HG03039 (cell line): Measurements from ENCODE around the gene CCNY.

ENCODE experiments used
- ATAC-seq: cut with Tn5 transposase; IDR thresholded peaks from one replicate; pipeline ENCODE4 v1.9.1; 2021; ENCODE audit warnings: mild to moderate bottlenecking, moderate library complexity; ENCODE audit not compliant: unreplicated experiment

Gene CCNY

DNA sequence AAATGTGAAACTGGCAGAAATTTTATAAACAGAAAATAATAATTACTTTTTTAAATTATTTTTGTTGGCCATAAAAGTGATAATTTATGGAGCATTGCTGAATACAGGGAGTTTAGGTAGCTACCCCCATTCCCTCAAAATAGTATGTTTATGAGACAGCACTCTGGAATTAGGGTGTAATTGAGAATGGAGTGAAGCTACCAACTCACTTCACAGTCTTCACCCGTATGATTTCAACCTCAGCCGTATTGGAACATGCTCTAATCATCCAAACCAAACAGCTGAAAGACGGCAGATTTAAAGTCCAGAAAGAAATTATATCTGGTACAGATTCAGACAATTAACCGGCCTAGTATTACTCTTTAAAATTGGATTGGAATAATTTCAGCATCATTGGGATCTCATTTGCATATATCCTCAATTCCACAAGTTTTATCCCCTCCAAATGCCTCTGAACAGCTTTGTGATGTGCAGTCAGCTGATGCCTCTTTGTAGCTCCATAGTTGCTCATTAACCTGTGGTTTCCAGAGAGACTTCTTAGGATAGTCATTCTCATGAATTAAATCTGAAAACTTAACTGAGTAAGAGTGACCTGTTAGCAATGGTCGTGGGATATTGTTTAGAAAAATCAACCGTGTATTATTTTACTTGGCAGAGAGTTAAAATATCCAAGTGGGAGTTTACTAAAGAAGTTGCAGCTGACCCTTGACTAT lies 209.7 kb downstream of the CCNY start:
- no peak for ATAC-seq

GRCh38 chr10:35546824-35547225 lies 210.5 kb downstream of the CCNY start:
- no peak for ATAC-seq

DNA sequence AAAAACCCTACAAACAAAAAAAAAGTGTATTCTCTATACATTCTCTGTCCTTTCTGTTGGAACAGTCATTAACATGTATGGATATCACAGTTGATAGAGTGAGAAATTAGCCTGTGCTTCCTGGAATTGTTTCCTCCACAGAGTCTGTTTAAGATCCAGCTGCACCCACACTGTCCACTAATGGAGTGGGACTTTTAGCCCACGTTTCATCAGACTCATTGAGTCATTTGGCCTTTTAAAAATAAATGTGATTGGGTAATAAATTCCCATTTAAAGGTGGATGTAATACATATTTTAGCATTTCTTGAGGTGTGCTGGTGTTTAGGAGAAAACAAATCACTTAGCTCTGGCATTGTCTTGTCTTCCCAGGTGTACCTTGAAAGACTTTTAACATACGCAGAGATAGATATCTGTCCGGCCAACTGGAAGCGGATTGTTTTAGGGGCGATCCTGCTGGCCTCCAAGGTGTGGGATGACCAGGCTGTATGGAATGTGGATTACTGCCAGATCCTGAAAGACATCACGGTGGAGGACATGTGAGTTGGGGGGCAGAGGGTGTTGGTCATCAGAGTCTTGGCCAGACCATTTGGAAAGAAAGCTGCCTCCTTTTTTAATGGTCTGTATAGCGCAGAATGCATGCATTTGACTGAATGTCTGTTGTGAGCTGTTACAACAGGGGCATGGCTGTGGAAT lies 216.5 kb downstream of the CCNY start:
- no peak for ATAC-seq

- ATAC-seq = no peak
These were observed 217.7 kb downstream of the CCNY start for GRCh38 chr10:35554036-35554435.

DNA sequence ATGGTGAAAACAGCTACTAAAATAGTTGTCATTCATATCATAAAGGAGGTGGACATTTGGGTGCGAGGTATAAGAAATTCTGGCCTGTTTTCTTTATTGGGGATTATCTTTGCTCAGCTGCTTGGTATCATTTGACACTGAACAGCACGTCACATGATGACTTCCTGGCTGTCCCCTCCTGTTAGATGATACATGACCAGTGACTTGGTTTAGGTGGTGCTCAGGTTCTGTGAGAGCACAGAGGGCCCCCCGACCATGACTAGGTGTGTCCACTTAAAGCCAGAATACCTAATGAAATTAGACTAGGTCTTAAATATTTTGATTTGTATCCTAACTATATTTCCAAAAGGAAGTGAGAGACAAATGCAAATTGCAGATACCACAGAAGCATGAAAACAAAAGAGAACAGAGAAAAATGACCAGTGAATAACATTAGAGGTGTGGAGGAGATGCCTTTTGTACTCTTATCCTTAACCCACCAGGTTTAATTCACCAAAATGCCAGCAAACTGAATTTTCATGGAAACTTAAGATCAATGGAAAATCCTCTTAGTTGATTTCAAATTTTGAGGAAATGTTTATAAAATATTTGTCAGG lies 218.2 kb downstream of the CCNY start:
- no peak for ATAC-seq

DNA sequence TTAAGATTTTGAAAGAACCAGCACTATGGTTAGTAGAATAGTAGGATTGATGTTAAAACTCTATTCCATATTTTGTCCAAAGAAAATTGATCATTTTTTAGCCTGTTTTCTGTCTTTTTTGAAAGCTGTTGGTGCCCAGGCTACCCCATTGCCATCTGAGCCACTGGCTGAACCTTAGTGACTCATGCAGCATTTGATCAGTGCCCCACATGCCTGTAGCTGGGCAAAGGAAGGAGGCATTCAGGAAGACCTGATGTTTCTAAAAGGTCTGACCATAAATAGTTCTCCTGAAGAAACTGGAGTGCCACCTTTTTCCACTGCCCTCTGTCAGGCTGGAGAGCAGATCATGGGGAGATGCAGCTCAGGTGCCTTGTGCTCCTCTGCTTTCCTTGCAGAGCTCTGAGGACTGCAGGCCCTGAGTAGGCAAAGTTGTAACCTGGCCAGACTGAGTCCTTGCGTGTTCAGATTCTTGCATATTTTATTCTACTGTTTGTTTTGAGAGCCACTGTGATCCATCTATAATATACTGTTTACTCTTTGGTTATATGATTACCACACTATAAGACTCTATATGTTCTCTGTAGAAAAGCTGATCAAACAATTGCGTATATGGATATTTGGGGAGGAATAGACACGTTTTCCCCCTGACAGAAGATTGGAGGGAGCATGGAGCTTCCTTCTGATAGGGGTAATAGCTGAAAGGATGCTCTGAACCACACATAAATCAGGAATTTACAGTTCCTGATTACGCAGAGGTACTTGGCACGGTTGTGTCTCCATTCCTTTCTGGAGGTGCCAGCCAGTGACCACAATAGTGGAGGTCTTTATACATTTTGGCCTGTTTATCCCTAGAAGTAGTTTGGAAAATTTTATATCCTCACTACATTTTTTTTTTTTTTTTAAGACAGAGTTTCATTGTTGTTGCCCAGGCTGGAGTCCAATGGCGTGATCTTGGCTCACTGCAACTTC lies 219.9 kb downstream of the CCNY start:
- ATAC-seq = no peak

- no peak for ATAC-seq
These were observed 222.0 kb downstream of the CCNY start for GRCh38 chr10:35558276-35558675.

GRCh38 chr10:35559416-35559815 lies 223.1 kb downstream of the CCNY start:
- ATAC-seq = no peak

GRCh38 chr10:35561715-35562114 lies 225.4 kb downstream of the CCNY start:
- ATAC-seq = no peak

- ATAC-seq = no peak
These were observed 226.1 kb downstream of the CCNY start for GRCh38 chr10:35562427-35562826.

DNA sequence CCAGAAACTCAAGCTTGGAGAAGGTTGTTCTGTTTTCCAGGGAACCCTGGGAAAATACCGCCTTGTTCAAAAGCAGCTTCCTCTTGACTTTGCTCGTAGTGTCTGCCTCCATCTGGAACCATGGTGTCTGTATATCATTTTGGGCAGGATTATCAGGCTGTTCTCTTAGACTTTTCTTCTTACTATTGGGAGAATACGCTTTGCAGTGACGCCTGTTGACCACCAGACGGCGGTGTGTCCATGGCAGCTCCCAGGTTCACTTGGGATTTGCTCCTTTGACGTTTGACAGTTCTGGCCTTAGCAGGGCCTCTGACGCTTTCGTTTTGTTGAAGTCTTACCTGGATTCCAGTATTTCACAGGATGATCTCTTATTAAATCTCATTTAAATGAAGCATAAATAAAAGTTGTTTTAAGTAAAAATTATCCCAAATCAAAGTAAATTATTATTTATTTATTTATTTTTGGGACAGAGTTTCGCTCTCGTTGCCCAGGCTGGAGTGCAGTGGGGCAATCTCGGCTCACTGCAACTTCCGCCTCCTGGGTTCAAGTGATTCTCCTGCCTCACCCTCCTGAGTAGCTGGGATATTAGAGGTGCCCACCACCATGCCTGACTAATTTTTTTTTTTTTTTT lies 227.1 kb downstream of the CCNY start:
- no peak for ATAC-seq

- ATAC-seq = peak; percentile 47
These were observed 228.1 kb downstream of the CCNY start for GRCh38 chr10:35564341-35564968.

DNA sequence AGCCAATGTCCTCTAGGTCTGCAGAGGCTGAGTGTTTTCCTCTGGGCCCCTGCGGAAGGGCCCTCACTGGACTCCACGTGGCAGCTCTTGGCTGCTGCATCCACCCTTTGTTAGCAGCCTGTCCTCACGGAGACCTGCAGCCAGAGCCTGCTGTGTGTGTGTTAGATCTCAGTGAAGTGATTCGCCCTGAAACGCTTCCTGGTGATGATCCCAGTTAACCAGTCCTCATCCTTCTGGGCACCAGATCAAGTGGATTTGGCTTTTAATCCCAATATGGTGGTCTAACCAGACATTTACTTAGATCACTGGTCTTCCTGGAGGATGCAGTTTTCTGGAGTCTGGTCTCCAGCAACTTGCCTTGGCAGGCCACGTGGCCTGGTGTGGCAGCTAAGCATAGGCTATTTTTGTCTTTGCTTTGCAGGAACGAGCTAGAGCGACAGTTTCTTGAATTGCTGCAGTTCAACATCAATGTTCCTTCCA lies 229.3 kb downstream of the CCNY start:
- no peak for ATAC-seq

DNA sequence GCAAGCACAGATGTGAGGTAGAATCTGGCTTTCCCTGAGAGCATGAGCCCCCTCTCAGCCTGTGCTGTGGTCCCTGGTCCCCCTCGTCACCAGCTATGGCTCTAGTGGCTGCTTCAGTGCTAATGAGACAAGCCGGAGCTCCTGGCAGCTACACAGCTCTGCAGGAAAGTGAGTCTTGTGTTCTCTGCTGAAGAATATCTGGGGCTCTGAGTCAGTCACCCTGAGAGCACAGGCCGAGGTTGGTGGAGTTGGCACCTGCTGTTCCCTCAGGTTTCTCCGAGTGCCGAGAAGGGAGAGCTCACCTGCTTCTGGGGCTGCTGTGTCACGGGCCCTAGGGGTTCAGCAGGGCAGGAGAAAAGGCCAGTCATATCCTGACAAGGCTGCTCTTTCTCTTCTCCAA lies 231.6 kb downstream of the CCNY start:
- no peak for ATAC-seq

DNA sequence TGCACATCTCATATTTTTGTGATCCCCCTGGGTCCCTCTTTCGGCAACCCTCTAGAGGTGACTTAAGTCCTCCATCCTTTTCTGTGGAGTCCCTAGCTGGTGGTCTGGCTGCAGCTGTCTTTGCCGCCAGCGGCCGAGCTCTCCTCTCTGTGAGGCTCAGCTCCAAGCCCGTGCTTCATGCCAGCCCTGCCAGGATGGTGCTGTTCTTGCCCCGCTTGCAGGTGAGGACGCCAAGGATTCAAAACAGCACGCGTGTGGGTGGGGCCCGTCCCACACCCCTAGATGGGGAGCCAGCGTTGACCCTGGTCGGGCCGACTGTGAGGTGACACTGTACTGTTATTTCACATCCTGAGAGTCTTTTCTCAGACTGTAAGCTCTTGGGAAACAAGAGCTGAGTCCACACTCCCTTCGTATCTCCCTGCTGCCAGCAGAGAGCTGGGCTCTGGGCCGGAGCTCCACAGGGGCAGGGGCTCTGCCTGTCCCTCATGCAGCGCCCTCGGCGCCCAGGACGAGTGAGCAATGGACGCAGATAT lies 232.2 kb downstream of the CCNY start:
- no peak for ATAC-seq

- ATAC-seq = no peak
These were observed 232.9 kb downstream of the CCNY start for GRCh38 chr10:35569111-35569707.

- ATAC-seq = no peak
These were observed 233.5 kb downstream of the CCNY start for GRCh38 chr10:35569836-35570235.

- no peak for ATAC-seq
These were observed 234.1 kb downstream of the CCNY start for GRCh38 chr10:35570397-35570796.

DNA sequence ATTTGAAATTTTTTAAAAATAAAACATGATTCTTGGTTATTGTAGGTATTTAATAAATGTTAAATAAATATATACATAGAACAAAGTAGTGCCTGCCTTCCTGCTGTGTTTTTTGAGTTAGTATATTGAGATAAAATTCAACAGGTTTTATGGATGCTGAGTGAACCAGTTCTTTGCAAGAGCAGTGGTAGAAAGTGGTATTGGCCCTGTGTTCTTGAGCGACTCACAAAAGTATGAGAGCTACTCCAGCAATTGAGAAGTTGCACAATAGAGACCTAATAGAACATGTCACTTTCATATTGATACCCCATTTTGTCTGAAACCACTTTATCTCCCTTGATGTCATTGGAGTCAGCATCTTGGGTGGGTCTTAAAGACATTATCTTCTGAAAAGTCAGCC lies 236.3 kb downstream of the CCNY start:
- ATAC-seq = no peak
